Left cardiac atrium (tissue), 4 donors: Measurements from ENCODE around the gene NTHL1. TPM values are rescaled to one million over a fixed set of nuclear protein-coding genes. Genes with fewer than 3 reads are reported as not detected.

Experiments used
- ATAC-seq, 2 donors: fragments of 200-7000 bp; cut with Tn5 transposase; one replicate each; pipeline ENCODE4 v1.9.1; 2020; ENCODE audit warnings: mild to moderate bottlenecking in 2 of 2, moderate library complexity in 2 of 2
- DNase-seq: peaks from one replicate; pipeline ENCODE4 v3.0.0-alpha.2; 2020
- intact Hi-C, 2 donors: fragments of 100-400 bp; cut with DNase I; formaldehyde crosslinking; loops; one replicate each; pipeline versions ENCODE4 v1.14.1 to v1.15.1; 2022 to 2023
- long read RNA-seq: library from polyadenylated mRNA; unstranded; transcript quantifications from one replicate; pipeline ENCODE4 v2.0.0, GENCODE V29; 2021
- total RNA-seq, 2 donors: library from RNA; stranded (reverse); fragmentation: NEBNext Ultra II Directional; extraction: Animal tissue kit (Norgen Biotek cat#: 25700); gene quantifications; one replicate each; pipeline ENCODE4 v1.2.1, GENCODE V29; 2021
- donor health status: DM: no; HTN: yes; CAD: no.
- donor health status: DM: no; HTN: yes; CAD: no; lungs with severe emphysema.
- donor health status: DM: yes; HTN: yes; CAD: no.
- donor health status: Dilated cardiomyopathy.

The NTHL1 gene
- total RNA-seq = 10 to 100 TPM in 1 of 2 donors, 1 to 10 TPM in 1; 5.7 to 16.6 TPM
- long read RNA-seq, partial matches to known transcripts = 0 of 1 reads
- long read RNA-seq, other reads (novel, unspliced or antisense) = 1 of 1 reads

DNA sequence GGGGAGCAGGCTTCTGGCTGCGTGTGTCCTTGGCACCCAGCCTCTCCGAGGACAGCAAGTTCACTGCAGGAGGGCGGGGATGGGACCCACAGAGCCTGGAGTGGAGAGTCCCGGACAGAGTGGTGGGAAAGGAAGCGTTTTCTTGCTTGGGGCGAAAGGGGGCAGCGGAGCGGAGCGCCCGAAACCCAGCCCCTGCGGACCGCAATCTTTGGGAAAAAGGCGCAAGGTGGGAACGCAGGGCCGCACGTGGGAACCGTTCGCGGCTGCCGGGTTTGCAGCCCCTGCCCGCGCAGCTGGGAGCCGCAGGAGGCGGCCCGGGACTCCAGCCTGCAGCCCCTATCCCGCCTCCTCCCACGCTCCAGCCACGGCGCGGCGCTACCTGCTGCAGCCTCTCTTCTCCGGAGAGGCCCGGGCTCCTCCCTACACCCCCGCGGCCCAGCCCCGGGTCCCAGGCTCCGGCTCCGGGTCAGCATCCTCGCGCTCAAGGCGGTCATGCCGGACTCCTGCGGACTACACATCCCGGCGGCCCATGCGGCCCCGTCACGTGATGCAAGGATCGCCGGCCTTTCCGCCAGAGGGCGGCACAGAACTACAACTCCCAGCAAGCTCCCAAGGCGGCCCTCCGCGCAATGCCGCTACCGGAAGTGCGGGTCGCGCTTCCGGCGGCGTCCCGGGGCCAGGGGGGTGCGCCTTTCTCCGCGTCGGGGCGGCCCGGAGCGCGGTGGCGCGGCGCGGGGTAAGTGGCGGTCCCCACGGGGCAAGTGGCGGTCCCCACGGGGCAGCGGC lies at the start of gene NTHL1, which contains the start of gene TSC2:
TSS of gene NTHL1 (minus strand) at position 505 of the 786 bp plus-strand sequence. CDS start at position 494, 11 bp downstream.
TSS of gene TSC2 (plus strand) at position 656 of the 786 bp plus-strand sequence. CDS start 631 bp downstream, outside the sequence.
- DNase-seq (peak; percentile 98), ATAC-seq (peak; percentile 95 to 97)
- intact Hi-C loops = no loop called here

- ATAC-seq (peak in 1 of 2 donors; percentile 9), DNase-seq (no peak)
- intact Hi-C loops = no loop called here
Observed at GRCh38 chr16:2096853-2097595, 49.4 kb upstream of the NTHL1 start.

DNA sequence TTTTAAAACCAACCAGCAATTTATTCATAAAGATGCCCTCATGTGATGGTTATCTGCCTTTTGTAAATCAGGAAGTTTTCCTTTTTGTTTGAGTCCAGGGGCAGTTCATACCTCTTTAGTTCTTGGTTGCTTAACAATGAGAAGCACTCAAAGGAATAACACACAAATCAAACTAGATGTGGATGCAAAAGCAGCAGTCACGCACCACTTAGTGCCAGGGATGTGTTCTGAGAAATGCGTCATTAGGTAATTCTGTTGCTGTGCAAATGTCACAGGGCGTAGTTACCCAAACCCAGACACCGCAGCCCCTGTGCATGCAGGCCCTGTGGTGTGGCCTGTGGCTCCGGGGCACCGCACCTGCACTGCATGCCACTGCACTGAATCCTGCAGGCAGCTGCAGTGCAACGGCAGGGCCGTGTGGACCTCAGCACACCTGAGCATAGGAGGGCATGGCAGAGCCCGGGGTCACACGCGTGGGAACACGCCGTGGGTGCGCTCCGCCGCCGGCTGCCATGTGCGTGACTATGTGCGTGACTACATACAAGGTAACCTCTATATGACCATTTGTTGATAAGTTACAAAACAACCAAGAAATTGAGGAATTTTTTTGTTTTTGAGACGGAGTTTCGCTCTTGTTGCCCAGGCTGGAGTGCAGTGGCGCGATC lies 48.4 kb upstream of the NTHL1 start:
- no peak for DNase-seq
- intact Hi-C loops = no loop called here
- no peak for ATAC-seq

DNA sequence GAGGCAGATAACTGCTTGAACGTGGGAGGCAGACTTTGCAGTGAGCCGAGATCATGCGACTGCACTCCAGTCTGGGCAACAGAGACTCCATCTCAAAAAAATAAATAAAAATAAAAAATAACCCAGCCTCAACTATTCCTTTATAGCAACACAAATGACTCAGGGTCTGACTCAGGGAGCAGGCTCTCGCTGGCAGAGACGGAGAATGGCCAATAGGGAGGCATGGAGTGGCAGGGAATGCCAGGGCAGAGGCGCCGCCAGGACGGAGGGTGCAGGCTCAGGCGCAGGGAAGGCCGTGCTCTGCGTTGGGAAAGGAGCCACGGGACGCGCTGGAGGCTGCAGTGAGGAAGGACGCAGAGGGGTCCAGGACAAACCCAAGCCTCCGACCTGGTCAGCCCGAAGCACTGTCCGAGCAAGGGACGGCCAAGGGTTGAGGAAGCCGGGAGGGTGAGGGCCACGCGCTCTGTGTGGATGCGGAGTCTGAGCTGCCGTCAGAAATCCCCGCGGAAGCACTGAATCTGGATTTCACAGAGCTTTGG lies 47.8 kb upstream of the NTHL1 start:
- DNase-seq = no peak
- ATAC-seq = no peak
- intact Hi-C loops = no loop called here

GRCh38 chr16:2093793-2094192 lies 46.2 kb upstream of the NTHL1 start:
- intact Hi-C loops = no loop called here
- ATAC-seq (no peak), DNase-seq (no peak)

DNA sequence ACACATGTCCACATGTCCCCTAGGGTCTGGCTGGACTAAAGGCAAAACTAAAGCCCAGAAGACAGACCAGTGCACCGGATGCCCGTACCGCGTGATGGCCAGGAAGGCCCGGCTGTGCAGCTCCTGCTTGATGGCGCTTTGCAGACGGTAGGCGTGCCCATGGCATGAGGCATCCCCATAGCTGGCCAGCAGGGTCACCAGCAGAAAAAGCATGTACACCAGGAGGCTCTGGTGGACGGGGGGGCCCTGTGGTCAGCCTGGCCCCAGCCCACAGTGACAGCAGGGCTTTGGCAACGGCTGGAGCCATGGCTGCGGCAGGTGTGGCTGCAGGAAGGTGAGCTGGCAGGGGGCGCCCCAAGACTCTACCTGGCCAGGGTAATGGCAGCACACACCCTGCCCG lies 45.2 kb upstream of the NTHL1 start:
- intact Hi-C loops = no loop called here
- ATAC-seq (no peak), DNase-seq (no peak)

GRCh38 chr16:2092256-2092620 lies 44.6 kb upstream of the NTHL1 start:
- ATAC-seq (no peak), DNase-seq (no peak)
- intact Hi-C loops = no loop called here

DNA sequence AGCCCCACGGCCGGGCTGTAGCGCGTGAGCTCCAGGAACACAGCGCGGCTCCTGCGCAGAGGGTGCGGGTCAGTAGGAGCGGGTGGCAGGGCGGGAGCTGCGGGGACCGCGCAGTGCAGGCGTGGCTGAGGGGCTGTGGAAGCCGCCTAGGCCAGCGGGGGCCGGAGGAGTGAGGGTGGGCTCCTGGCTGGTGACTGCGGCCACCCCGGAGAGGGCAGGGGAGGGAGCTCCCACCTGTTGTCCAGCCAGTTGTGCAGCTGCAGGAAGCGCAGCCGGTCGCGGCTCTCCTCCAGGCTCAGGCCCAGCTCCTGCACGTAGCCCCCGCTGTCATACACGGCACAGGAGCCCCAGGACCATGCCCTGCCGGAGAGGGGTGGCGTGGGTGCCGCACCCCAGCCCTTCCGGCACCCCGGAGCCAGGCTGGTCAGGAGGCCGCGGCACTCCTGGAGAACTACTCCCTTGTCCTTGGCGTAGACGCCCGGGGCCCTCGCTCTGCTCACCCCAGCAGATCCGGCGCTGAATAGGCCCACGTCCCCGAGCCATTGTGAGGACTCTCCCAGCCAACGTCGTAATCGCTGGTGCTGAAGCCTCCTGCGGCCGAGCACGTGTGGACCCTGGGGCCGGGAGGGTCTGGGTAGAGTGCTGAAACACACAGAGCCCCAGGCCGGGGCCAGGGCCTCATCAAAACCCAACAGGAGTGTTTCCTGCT lies 44.1 kb upstream of the NTHL1 start:
- ATAC-seq (no peak), DNase-seq (no peak)
- intact Hi-C loops = no loop called here

DNA sequence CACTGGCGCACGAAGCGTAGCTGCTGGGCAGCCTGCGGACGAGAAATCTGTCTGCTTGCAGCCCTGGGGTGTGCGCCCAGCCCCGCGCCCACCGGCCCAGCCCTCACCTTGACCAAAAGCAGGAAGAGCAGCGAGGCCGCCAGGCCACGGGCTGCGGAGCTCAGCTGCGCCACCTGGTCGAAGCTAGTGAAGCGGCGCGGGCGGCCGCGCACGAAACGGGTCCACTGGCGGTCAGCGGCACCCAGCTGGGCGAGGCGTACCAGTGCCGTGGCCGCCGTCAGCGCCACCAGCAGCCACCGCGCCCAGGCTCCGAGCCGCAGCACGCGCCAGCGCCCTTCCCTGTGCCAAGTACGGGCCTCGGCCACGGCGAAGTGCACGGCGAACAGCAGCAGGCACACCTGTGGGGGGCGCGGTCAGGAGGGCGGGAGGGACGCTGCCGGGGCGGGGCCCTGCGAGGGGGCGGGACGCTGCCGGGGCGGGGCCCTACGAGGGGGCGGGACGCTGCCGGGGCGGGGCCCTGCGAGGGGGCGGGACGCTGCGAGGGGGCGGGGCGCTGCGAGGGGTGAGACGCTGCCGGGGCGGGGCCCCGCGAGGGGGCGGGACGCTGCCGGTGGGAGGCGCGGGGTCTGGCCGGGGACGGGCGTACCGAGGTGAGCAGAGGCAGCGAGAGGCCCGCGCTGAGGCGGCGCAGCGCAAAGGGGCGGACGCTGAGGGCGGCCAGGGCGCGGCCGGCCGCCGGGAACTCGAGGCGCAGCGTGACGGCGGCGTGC lies 43.3 kb upstream of the NTHL1 start:
- peak; percentile 66 to 81 for ATAC-seq
- intact Hi-C loops = no loop called here

GRCh38 chr16:2090481-2090776 lies 42.8 kb upstream of the NTHL1 start:
- ATAC-seq (peak; percentile 6 to 16), DNase-seq (no peak)
- intact Hi-C loops = no loop called here

More for the DNA sequence above, 43.3 kb upstream of the NTHL1 start:
- peak; percentile 79 for DNase-seq

DNA sequence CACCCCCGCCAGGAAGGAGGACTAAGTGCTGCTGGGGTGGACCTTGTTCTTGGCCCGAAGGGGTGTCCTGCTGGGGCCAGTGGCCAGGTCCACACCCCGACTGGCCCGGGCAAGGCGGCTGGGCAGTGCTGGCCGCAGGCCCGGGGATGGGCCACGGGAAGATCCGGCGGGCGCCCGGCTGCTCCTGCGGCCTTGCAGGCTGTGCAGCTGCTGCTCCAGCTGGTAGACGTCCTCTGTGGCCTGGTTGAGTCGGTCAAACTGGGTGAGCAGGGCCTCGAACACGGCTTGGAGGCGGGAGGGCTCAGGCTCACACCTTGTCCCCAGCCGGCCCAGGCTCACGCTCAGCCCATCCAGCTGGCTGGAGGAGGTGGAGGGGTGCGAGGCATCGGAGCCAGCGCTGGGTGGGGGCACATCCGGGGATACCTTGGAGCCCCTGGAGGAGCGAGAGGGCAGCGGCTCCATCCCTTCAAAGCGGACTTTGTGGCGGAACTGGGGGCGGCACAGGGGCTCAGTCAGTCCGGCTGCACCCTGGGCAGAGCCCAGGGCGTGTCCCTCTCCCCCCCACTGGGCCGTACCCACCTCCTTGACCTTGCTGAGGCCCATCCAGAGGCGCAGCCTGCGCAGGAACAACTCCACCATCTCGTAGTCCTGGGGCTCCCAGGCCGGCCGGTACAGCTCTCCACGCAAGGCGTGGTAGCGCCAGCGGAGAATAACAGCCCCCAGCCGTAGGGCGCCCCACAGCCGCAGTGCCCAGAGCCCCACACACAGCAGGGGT lies 42.3 kb upstream of the NTHL1 start:
- intact Hi-C loops = no loop called here
- ATAC-seq (no peak), DNase-seq (no peak)

GRCh38 chr16:2088759-2089358 lies 41.2 kb upstream of the NTHL1 start:
- DNase-seq = no peak
- no peak for ATAC-seq
- intact Hi-C loops = no loop called here

DNA sequence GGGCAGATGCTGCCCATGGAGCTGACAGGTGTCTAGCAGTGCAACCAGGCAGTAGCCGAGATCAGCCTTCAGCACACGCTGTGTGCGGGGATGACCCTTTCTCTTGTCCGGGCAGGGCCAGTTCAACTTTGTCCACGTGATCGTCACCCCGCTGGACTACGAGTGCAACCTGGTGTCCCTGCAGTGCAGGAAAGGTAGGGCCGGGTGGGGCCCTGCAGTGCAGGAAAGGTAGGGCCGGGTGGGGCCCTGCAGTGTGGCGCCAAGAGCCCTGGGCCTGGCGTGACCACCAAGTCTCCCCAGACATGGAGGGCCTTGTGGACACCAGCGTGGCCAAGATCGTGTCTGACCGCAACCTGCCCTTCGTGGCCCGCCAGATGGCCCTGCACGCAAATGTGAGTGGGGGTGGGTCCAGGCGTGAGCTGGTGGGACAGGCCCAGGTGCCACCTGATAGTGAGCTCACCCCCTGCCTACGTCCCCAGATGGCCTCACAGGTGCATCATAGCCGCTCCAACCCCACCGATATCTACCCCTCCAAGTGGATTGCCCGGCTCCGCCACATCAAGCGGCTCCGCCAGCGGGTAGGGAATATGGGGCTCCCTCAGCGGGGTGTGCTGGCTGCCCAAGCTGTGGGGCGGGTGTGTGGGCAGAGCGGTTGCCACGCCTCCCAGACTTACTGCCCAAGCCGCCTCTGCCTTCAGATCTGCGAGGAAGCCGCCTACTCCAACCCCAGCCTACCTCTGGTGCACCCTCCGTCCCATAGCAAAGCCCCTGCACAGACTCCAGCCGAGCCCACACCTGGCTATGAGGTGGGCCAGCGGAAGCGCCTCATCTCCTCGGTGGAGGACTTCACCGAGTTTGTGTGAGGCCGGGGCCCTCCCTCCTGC lies 40.4 kb upstream of the NTHL1 start:
- ATAC-seq (no peak), DNase-seq (no peak)
- intact Hi-C loops = no loop called here

DNA sequence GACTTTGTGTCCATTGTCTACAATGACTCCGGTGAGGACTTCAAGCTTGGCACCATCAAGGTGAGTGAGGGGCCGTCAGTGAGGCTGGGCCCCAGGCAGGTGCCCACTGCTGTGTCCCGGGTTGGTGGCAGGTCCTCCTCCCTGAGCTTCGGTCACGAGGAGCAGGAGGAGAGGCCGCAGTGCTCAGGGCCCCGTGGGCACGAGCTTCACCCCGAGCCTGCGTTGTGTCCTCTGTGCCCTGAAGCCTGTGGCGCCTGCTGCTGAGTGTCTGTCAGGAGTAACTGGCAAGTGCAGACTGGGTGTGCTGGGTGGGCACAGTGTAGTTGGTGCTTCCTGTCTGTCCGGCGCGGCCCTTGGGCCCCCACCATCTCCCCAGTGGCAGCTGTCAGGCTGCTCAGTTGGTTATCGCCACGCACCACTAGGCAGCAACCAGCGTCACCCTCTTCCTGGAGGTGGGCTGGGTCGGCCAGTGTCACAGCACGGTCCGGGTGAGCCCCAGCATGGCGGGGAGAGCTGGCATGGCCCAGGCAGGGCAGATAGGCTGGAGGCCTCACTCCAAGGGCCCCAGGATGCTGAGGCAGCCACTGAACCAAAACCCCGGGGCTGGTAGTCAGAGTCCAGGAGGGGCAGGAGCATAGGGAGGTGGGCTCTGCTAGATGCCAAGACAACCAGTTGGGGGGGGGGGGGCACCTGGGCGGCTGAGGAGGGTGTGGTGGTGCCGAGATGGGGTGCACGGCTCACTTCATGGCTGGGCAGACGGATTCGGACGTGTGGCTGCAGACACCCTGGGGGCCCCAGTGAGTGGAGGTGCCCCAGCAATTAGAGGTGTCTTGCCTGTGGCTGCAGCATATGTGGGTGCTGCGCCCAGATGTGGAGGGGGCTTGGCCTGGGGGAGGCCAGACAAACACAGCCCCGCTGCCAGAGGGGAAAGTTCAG lies 39.4 kb upstream of the NTHL1 start:
- DNase-seq (no peak), ATAC-seq (no peak)
- intact Hi-C loops = no loop called here

DNA sequence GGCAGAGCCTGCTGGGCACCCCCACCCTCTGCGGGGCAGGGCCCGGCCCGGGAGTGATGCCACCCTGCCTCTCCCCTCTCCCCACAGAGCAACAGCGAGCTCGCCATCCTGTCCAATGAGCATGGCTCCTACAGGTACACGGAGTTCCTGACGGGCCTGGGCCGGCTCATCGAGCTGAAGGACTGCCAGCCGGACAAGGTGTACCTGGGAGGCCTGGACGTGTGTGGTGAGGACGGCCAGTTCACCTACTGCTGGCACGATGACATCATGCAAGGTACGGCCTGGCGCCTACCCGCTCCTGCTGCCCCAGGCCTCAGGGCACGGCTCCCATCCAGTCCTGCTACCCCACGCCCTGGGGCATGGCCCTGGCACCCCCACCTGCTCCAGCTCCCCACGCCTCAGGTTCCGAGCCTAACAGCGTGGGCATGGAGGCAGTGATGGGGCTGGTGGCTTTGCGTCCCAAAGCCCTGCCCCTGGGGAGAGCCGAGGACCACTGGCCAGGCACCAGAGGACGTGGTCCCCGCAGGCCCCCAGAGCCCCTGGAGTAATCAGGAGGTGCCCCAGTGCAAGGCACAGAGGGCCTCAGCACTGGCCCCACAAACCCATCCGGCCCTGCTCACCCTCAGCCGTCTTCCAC lies 38.6 kb upstream of the NTHL1 start:
- DNase-seq = no peak
- intact Hi-C loops = no loop called here
- no peak for ATAC-seq
